Stimulated activated CD8-positive, alpha-beta memory T cell treated with anti-CD3 and anti-CD28 coated beads, Interleukin-12 subunit alpha, Interleukin-12 subunit beta, amount 100 ng/mL, for 24 hours (primary cell): ENCODE data around the gene F5.
"Not testable (repeated sequence)": the region's sequence is repeated elsewhere in the genome, so short reads cannot be mapped to it uniquely, and the experiment has no call there.

ENCODE experiments used
- DNase-seq: peaks from one replicate; pipeline ENCODE4 v3.0.0-alpha.2; 2020; ENCODE audit errors: extremely low read depth

F5 gene

GRCh38 chr1:169546087-169546995 lies 39.9 kb downstream of the F5 start:
- peak; percentile 11 for DNase-seq

- DNase-seq: no peak
Observed at GRCh38 chr1:169545472-169545871, 40.8 kb downstream of the F5 start.

- no peak for DNase-seq
Observed at GRCh38 chr1:169538998-169539871, 47.0 kb downstream of the F5 start.

DNA sequence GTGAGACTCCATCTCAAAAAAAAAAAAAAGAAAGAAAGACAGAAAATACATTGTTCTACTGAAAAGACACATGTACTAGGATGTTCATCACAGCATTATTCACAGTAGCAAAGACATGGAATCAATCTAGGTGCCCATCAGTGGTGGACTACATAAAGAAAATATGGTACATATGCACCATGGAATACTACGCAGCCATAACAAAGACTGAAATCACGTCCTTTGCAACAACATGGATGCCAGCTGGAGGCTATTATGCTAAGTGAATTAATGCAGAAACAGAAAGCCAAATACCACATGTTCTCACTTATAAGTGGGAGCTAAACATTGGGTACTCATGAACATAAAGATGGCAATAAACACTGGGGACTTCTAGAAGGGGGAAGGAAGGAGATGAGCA lies 51.6 kb downstream of the F5 start:
- no peak for DNase-seq

DNA sequence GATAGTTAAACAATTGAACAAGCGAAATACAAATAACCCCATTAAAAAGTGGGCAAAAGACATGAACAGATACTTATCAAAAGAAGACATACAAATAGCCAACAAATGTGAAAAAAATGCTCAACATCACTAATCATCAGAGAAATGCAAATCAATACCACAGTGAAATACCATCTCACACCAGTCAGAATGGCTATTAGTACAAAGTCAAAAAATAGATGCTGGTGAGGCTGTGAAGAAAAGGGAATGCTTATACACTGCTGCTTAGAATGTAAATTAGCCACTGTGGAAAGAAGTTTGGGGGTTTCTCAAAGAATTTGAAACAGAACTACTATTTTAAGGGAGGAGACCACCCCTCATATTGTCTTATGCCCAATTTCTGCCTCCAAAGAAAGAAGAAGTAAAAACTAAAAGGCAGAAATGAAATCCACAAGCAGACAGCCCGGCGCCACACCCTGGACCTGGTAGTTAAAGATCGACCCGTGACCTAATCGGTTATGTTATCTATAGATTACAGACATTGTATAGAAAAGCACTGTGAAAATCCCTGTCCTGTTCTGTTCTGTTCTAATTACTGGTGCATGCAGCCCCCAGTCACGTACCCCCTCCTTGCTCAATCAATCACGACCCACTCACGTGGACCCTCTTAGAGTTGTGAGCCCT lies 52.6 kb downstream of the F5 start:
- not testable (repeated sequence) for DNase-seq

- no peak for DNase-seq
Observed at GRCh38 chr1:169530448-169530847, 55.8 kb downstream of the F5 start.

GRCh38 chr1:169529068-169529642 lies 57.1 kb downstream of the F5 start:
- DNase-seq: no peak

- DNase-seq: no peak
Observed at GRCh38 chr1:169528215-169529067, 57.8 kb downstream of the F5 start.

GRCh38 chr1:169527451-169528214 lies 58.6 kb downstream of the F5 start:
- no peak for DNase-seq

DNA sequence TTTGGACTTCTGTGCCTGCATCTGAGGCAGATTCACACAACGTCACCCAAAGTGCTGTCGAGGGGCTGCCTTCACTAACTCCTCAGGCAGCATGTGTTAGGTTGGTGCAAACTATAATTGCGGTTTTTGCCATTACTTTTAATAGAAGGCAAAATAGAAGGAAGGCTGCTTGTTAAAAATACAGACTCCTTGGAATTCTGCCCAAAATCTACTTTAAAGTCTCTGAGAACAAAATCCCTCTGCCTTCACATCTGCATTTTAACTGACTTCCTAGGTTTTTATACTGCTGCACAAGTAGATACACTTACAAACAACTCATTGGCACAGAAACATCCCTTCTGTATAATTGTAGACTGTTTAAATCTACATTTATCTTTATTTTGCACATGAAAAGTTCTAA lies 59.3 kb downstream of the F5 start:
- no peak for DNase-seq

DNA sequence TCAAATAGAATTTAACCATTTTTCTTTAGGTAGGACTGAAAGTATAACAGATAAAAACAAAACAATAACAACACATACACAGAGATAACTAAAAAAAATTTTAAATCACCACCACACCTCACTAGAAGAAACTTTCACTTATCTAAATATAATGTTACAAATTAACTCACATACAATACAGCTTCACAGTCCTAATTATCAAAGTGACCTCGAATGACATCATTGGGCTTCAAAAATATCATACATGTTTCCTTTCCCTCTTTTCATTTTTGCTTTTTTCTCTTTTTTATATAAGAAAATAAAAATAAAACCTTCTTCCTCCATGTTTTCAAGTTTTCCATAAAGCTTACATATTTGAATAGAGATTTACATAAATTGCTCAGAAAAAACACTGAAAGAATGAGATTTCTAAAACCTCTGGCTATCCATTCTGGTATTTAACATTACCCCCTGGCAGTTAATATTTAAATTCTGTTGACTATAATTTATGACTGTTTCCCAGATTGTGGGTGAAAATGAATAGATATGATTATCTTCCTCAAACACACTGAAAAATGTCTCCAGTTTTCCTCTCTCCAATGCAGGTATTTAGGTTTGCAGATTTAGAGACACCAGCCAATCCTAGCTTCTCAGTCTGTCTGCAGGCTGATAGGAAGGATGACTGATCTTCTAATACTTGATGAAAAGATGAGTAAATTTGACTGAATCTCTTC lies 60.0 kb downstream of the F5 start:
- no peak for DNase-seq

DNA sequence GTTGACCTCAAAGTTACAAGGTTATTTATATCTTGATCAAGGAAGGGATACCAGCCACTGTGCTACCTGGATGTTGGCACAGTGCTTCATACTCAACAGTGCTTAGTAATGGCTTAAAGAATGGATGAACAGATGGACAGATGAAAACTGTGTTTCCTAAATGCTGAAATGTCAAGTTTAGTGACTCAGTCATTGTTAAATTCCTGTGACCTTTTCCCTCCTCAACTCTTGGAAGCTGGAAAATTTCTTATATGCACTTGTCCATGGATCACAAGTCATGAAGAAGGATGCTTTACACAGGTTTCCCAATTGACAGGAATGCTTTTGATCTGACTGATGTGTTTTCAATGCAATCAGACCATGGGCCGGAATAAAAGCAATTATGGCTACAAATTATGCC lies 60.9 kb downstream of the F5 start:
- DNase-seq: no peak

- no peak for DNase-seq
Observed at GRCh38 chr1:169523904-169524303, 62.4 kb downstream of the F5 start.

DNA sequence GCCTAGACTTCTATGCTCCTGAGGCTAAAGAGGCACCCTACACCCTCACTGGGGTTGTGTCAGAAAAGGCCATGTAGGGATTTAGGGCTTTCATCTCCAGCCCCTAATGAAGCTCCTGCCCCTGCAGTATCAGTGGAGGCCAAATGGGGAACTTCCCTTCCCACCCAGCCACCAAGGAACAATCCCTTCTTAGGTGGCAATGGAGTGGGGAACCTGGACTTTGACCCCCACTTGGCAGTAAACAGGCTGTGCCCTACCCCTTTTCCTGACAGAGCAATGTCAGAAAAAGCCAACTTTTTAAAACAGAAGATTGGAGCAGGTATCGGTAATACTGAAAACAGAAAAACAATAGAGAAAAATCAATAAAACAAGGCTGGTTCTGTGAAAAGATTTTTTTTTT lies 65.1 kb downstream of the F5 start:
- DNase-seq: no peak

DNA sequence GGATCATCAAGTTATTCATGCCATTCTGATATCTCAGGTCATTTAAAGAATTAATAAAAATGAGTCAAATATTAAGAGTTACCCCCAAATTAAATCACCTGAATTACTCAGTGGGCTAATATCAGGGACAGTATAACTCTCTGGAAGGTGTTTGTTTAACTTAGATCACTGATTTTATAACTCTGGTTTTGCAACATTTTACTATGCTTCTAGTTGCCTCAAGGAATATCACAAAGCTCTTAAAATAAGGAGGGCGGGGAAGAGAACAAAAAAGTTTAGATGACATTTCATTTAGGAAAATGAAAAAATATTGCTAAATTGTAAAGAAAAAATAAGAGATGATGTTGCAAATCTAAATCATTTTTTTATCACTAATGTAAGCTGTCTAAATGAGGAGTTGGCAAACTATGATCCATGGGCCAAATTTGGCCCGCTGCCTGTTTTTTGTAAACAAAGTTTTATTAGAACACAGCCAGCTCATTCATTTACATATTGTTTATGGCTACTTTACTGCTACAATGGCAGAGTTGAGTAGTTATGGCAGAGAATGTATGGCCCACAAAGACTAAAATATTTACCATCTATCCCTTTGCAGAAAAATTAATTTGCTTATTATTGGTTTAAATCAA lies 68.6 kb downstream of the F5 start:
- DNase-seq: no peak

DNA sequence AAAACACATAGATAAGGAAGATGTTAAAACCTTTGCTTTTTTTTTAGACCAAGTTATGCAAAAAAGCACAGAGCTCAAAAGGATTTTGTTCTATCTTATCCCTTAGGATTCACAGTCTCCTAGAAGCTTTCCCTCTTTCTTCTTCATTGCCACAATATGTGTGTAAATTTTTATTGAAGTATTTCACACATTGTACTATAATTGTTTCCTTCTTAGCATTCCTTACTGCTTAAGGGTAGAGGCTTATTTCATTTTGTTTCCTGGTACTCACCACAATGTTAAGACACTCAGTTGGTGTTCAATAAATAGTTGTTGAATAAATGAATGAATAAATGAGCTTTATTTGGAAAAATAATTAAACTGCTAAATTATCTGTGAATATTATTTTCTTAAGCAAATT lies 70.6 kb downstream of the F5 start:
- no peak for DNase-seq

DNA sequence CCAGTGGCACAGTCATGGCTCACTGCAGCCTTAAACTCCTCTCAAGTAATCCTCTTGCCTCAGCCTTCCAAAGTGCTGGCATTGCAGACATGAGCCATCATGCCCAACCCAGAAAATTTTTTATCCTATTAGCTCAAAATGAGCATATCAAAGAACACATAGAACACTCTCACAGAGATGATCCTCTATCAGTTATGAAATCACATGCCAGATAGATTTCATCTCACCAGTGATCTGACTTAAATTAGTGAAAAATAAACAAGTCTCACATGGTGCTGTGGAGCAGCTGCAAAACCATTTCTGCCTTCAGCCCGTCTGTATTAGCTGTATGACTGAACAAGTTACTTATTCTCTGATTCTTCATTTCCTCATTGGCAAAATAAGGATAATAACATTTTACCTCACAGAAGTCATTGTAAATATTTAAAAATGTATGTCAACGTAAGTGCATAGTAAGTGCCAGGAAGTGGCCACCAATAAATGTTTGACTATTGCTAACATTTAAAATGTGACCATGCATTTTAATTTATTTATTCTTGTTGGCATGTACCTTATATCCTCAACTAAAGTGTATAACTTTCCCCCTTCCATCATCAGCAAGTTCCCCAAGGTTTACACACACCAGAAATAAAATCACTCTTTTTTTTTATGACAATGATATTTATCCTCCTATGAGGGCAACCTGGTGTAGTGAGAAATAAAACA lies 71.6 kb downstream of the F5 start:
- no peak for DNase-seq

GRCh38 chr1:169513208-169513607 lies 73.1 kb downstream of the F5 start:
- DNase-seq: no peak
